Cortex of kidney (tissue), 1 donor: Measurements from ENCODE around the gene NFE2L1.

Source experiments
- DNase-seq: peaks from one replicate; lab custom pipeline; 2025; lab: John Stamatoyannopoulos, UW

Gene NFE2L1

DNA sequence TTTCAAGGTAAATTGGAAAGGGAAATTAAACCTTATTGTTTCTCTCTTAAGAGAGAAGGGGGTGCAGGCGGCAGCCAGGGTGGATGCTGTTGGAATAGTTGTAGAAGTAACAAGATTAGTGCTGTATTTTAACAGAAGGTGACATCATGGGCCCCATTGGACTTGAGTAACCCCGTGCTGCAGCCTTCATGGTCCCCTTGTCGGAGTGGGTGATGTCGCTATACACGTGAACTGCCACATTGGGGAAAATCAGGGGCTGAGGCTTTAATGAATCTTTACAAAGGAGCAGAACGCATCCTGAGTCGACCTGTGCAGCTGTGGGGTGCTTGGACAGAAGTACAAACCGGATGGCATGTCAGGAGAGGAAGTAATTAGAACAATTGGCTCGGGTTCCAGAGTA, 62.6 kb downstream of the NFE2L1 start:
- DNase-seq, result no peak
